OCI-LY1 (cell line): ENCODE data around the gene DNAJB8.

Experiments used
- CTCF ChIP-seq: fragments of 200-600 bp; sonication (generic), shearing (Covaris generic); IDR thresholded peaks from 2 replicates; pipeline ENCODE4 v1.5.1; 2017; ENCODE audit warnings: mild to moderate bottlenecking, antibody characterized with exemption, low read length, moderate library complexity, mixed read lengths
- EZH2 ChIP-seq: fragments of 200-600 bp; sonication (generic), shearing (Covaris generic); IDR thresholded peaks from 2 replicates; pipeline ENCODE4 v1.8.0; 2017; ENCODE audit warnings: borderline replicate concordance, mixed run types, mild to moderate bottlenecking, antibody characterized with exemption, low read length, moderate library complexity, mixed read lengths

GRCh38 chr3:128476659-128477058 is 10.0 kb upstream of the DNAJB8 start:
- TF ChIP-seq CTCF (no peak), EZH2 (no peak)
